Common myeloid progenitor, CD34-positive (primary cell): ENCODE measurements around the gene TNRC6A.
"Not testable (repeated sequence)": the region's sequence is repeated elsewhere in the genome, so short reads cannot be mapped to it uniquely, and the experiment has no call there.

ENCODE experiments used
- CTCF ChIA-PET: fragments of 350-600 bp; sonication (Branson Sonifier 250); formaldehyde crosslinking; loops from one replicate; lab custom pipeline; 2021; ENCODE audit warnings: antibody characterized with exemption; lab: Charles Lee
- POLR2A ChIA-PET: fragments of 350-600 bp; sonication (Branson Sonifier 250); formaldehyde crosslinking; loops from one replicate; lab custom pipeline; 2021; ENCODE audit warnings: antibody characterized with exemption; lab: Charles Lee
- DNase-seq, 3 donors: peaks; one replicate each; pipeline versions ENCODE4 v3.0.0 to v3.0.0-alpha.2; 2013
- H3K27ac ChIP-seq, 2 experiments: 1 replicate in 1 of 2; 2 replicates in 1 of 2; pipeline ENCODE4 v1.7.0; 2013; ENCODE audit warnings: inconsistent platforms in 2 of 2, low read length in 2 of 2, mild to moderate bottlenecking in 2 of 2, low read depth in 1 of 2, moderate library complexity in 1 of 2; ENCODE audit not compliant: severe bottlenecking in 2 of 2, insufficient read depth in 1 of 2, poor library complexity in 1 of 2
- H3K27me3 ChIP-seq, 5 experiments: replicated peaks in 2 of 5; 1 replicate in 3 of 5; 2 replicates in 2 of 5; pipeline versions ENCODE4 v1.6.1 to v1.7.0; 2013; ENCODE audit warnings: low read length in 4 of 5, mild to moderate bottlenecking in 2 of 5, moderate library complexity in 2 of 5, inconsistent platforms in 1 of 5; ENCODE audit not compliant: insufficient read depth in 5 of 5, control insufficient read depth in 4 of 5
- H3K36me3 ChIP-seq, 4 experiments: 1 replicate in 2 of 4; 2 replicates in 2 of 4; pipeline versions ENCODE4 v1.6.1 to v1.7.0; 2013; ENCODE audit warnings: low read length in 3 of 4, control low read depth in 1 of 4, mild to moderate bottlenecking in 1 of 4; ENCODE audit not compliant: control insufficient read depth in 4 of 4, insufficient read depth in 4 of 4
- H3K4me1 ChIP-seq, 4 experiments: 1 replicate in 3 of 4; 2 replicates in 1 of 4; pipeline versions ENCODE4 v1.6.1 to v1.7.1; 2013; ENCODE audit warnings: low read length in 3 of 4, mild to moderate bottlenecking in 3 of 4, control low read depth in 1 of 4, inconsistent platforms in 1 of 4, moderate library complexity in 1 of 4; ENCODE audit not compliant: control insufficient read depth in 4 of 4, insufficient read depth in 4 of 4; ENCODE audit errors: control extremely low read depth in 1 of 4
- H3K4me3 ChIP-seq, 7 experiments: 1 replicate in 4 of 7; 2 replicates in 3 of 7; pipeline versions ENCODE4 v1.5.1 to v1.7.0; 2013; ENCODE audit warnings: mild to moderate bottlenecking in 7 of 7, low read length in 6 of 7, moderate library complexity in 6 of 7, inconsistent platforms in 2 of 7, low read depth in 2 of 7, control low read depth in 1 of 7; ENCODE audit not compliant: insufficient read depth in 4 of 7, control insufficient read depth in 1 of 7; ENCODE audit errors: extremely low read depth in 1 of 7
- H3K9me3 ChIP-seq, 5 experiments: 1 replicate in 4 of 5; 2 replicates in 1 of 5; pipeline versions ENCODE4 v1.6.1 to v1.7.1; 2013; ENCODE audit warnings: low read length in 4 of 5, mild to moderate bottlenecking in 2 of 5, inconsistent platforms in 1 of 5, low read depth in 1 of 5, moderate library complexity in 1 of 5; ENCODE audit not compliant: control insufficient read depth in 4 of 5, insufficient read depth in 2 of 5; ENCODE audit errors: control extremely low read depth in 1 of 5
- WGBS: methylation state at CpG from one replicate; pipeline ENCODE4 v1.1.5; 2013; ENCODE audit not compliant: insufficient coverage; 5-methylcytosine and 5-hydroxymethylcytosine counted together

TNRC6A gene

GRCh38 chr16:24805484-24805883 is 76.0 kb downstream of the TNRC6A start:
- no peak for DNase-seq
- Histone ChIP-seq H3K9me3 (no peaks in the 10 kb centered on the region), H3K36me3 (peaks cover 10 to 92% (median 72%) of the 10 kb centered on the region in 4 experiments), H3K4me1 (no peaks in the 10 kb centered on the region), H3K27ac (no peak overlapping the region), H3K27me3 (no peaks in the 10 kb centered on the region), H3K4me3 (no peak overlapping the region)
- CTCF ChIA-PET = no interaction called here
- WGBS = 96% methylated on average over 5 of the region's 5 CpGs
- POLR2A ChIA-PET = no interaction called here

- no peak for DNase-seq
- CTCF ChIA-PET = interaction anchor here (0.9 kb wide), 1 partner anchor 11 kb away, joined by 4 read pairs; no protein-coding TSS in a partner anchor
- H3K27me3 ChIP-seq = no peaks in the 10 kb centered on the region
- POLR2A ChIA-PET = interaction anchor here (0.6 kb wide), 1 partner anchor 268 kb away, joined by 6 read pairs; the partner anchor contains the start of gene RBBP6
- H3K4me1 ChIP-seq = no peaks in the 10 kb centered on the region
- peaks cover 12 to 86% (median 69%) of the 10 kb centered on the region in 4 experiments for H3K36me3 ChIP-seq
- WGBS = no CpG with 5 or more reads among the region's 1 CpG
- H3K4me3 ChIP-seq = no peak overlapping the region
- H3K27ac ChIP-seq = no peak overlapping the region
- no peaks in the 10 kb centered on the region for H3K9me3 ChIP-seq
These were observed 77.8 kb downstream of the TNRC6A start for GRCh38 chr16:24807301-24807700.

- Histone ChIP-seq H3K4me1 (no peaks in the 10 kb centered on the region), H3K4me3 (no peak overlapping the region), H3K27me3 (no peaks in the 10 kb centered on the region), H3K27ac (no peak overlapping the region), H3K9me3 (no peaks in the 10 kb centered on the region), H3K36me3 (peaks cover 22 to 89% (median 69%) of the 10 kb centered on the region in 4 experiments)
- CTCF ChIA-PET = interaction anchor here (0.6 to 0.8 kb wide), 2 partner anchors 16 to 120 kb away, joined by 4 read pairs; no protein-coding TSS in a partner anchor
- 92% methylated on average over 8 of the region's 11 CpGs for WGBS
- POLR2A ChIA-PET = interaction anchor here (0.6 kb wide), 1 partner anchor 109 kb away, joined by 3 read pairs; no protein-coding TSS in a partner anchor
- DNase-seq = peak in 2 of 3 donors; percentile 8 to 16
These were observed 81.7 kb downstream of the TNRC6A start for GRCh38 chr16:24810951-24811843.

GRCh38 chr16:24812813-24813212 is 83.4 kb downstream of the TNRC6A start:
- POLR2A ChIA-PET, H3K4me3 ChIP-seq, H3K27ac ChIP-seq, DNase-seq, H3K9me3 ChIP-seq, CTCF ChIA-PET, H3K27me3 ChIP-seq, H3K4me1 ChIP-seq: not testable (repeated sequence)
- 100% methylated on average over 1 of the region's 6 CpGs for WGBS
- peaks cover 24 to 88% (median 71%) of the 10 kb centered on the region in 4 experiments for H3K36me3 ChIP-seq

- Histone ChIP-seq H3K4me3 (no peak overlapping the region), H3K27ac (no peak overlapping the region), H3K27me3 (no peaks in the 10 kb centered on the region), H3K4me1 (no peaks in the 10 kb centered on the region), H3K36me3 (peaks cover 24 to 88% (median 74%) of the 10 kb centered on the region in 4 experiments), H3K9me3 (no peaks in the 10 kb centered on the region)
- 98% methylated on average over 7 of the region's 7 CpGs for WGBS
- no peak for DNase-seq
- POLR2A ChIA-PET = no interaction called here
- CTCF ChIA-PET = no interaction called here
These were observed 85.6 kb downstream of the TNRC6A start for GRCh38 chr16:24815021-24815420.

- Histone ChIP-seq H3K4me3 (no peak overlapping the region), H3K27ac (no peak overlapping the region), H3K9me3 (no peaks in the 10 kb centered on the region), H3K36me3 (peaks cover 29 to 92% (median 74%) of the 10 kb centered on the region in 4 experiments), H3K4me1 (no peaks in the 10 kb centered on the region), H3K27me3 (no peaks in the 10 kb centered on the region)
- CTCF ChIA-PET = no interaction called here
- 98% methylated on average over 6 of the region's 6 CpGs for WGBS
- POLR2A ChIA-PET = interaction anchor here (0.6 kb wide), 1 partner anchor 18 kb away, joined by 3 read pairs; no protein-coding TSS in a partner anchor
- no peak for DNase-seq
These were observed 87.2 kb downstream of the TNRC6A start for GRCh38 chr16:24816688-24817087.

- 95% methylated on average over 2 of the region's 2 CpGs for WGBS
- ChIA-PET CTCF (no interaction called here), POLR2A (no interaction called here)
- H3K27ac ChIP-seq = no peak overlapping the region
- H3K27me3 ChIP-seq = no peaks in the 10 kb centered on the region
- DNase-seq = no peak
- H3K9me3 ChIP-seq = no peaks in the 10 kb centered on the region
- H3K4me3 ChIP-seq = no peak overlapping the region
- H3K36me3 ChIP-seq = peaks cover 25 to 93% (median 80%) of the 10 kb centered on the region in 4 experiments
- no peaks in the 10 kb centered on the region for H3K4me1 ChIP-seq
These were observed 90.1 kb downstream of the TNRC6A start for GRCh38 chr16:24819462-24820040.
